HCT116 (cell line): ENCODE results near the gene RAPGEF6. TPM values are rescaled to one million over a fixed set of nuclear protein-coding genes. Genes with fewer than 3 reads are reported as not detected.

ENCODE experiments used
- ATAC-seq: fragments of 200-7000 bp; cut with Tn5 transposase; 2 replicates; pipeline ENCODE4 v1.9.1; 2020; ENCODE audit warnings: mild to moderate bottlenecking, moderate library complexity
- BruUV-seq: library from RNA; stranded (reverse); fragments of 400-500 nt; replicated peaks from 2 replicates; lab custom pipeline; 2021; lab: Mats Ljungman, UMichigan
- CTCF ChIA-PET: fragments of 300-600 bp; sonication (Branson Sonifier 250); formaldehyde crosslinking; loops from one replicate; lab custom pipeline; 2021; ENCODE audit warnings: antibody characterized with exemption; lab: Charles Lee
- POLR2A ChIA-PET: fragments of 300-600, 350-600 bp; sonication (Branson Sonifier 250); formaldehyde crosslinking; loops from one replicate; lab custom pipeline; 2021; ENCODE audit warnings: antibody characterized with exemption; lab: Charles Lee
- RAD21 ChIA-PET, 2 experiments: fragments of 300-600 bp; sonication (Branson Sonifier 250); formaldehyde crosslinking; loops; one replicate each; lab custom pipeline; 2023; ENCODE audit warnings: low total read pairs in 2 of 2; ENCODE audit not compliant: uncharacterized antibody in 2 of 2, unreplicated experiment in 2 of 2, low non-redundant PET in 1 of 2; lab: Charles Lee
- DNase-seq: peaks from one replicate; pipeline ENCODE4 v3.0.0-alpha.2; 2010; ENCODE audit warnings: low read depth, low spot score
- H2AFZ ChIP-seq: fragments of 200-600 bp; shearing (Covaris generic), sonication (generic); 2 replicates; pipeline ENCODE4 v1.6.1; 2017; ENCODE audit warnings: low read depth, mixed run types, mixed read lengths, antibody characterized with exemption, low read length; ENCODE audit not compliant: poor library complexity, severe bottlenecking
- H3K27ac ChIP-seq: 2 replicates; pipeline ENCODE4 v1.5.1; 2012; ENCODE audit warnings: low read depth, low read length
- H3K27me3 ChIP-seq: fragments of 200-600 bp; sonication (generic); 2 replicates; pipeline ENCODE4 v1.6.1; 2016; ENCODE audit warnings: mixed run types, low read length, mixed read lengths; ENCODE audit not compliant: insufficient read depth
- H3K36me3 ChIP-seq, 2 experiments: fragments of 200-500 bp in 1 of 2; fragments of 200-600 bp in 1 of 2; sonication (Bioruptor generic) in 1 of 2; sonication (generic) in 1 of 2; 2 replicates each; pipeline versions ENCODE4 v1.5.1 to v1.6.1; 2014 to 2016; ENCODE audit warnings: low read length in 2 of 2, inconsistent platforms in 1 of 2, mixed read lengths in 1 of 2, mixed run types in 1 of 2; ENCODE audit not compliant: insufficient read depth in 2 of 2, control insufficient read depth in 1 of 2
- H3K4me1 ChIP-seq, 2 experiments: fragments of 200-600 bp in 1 of 2; sonication (generic) in 1 of 2; 2 replicates each; pipeline versions ENCODE4 v1.5.1 to v1.6.1; 2012 to 2017; ENCODE audit warnings: low read length in 2 of 2, inconsistent platforms in 1 of 2, mild to moderate bottlenecking in 1 of 2, mixed read lengths in 1 of 2, mixed run types in 1 of 2, moderate library complexity in 1 of 2; ENCODE audit not compliant: insufficient read depth in 2 of 2, control insufficient read depth in 1 of 2
- H3K4me2 ChIP-seq: fragments of 200-600 bp; sonication (generic); 2 replicates; pipeline ENCODE4 v1.6.1; 2017; ENCODE audit warnings: mixed run types, low read length, mixed read lengths
- H3K4me3 ChIP-seq, 2 experiments: fragments of 200-600 bp in 1 of 2; sonication (generic) in 1 of 2; replicated peaks in 1 of 2; 2 replicates each; pipeline ENCODE4 v1.5.1; 2011 to 2016; ENCODE audit warnings: low read length in 2 of 2, control low read depth in 1 of 2, low read depth in 1 of 2, mild to moderate bottlenecking in 1 of 2, mixed read lengths in 1 of 2, mixed run types in 1 of 2
- H3K79me2 ChIP-seq: fragments of 200-600 bp; sonication (generic); 2 replicates; pipeline ENCODE4 v1.6.1; 2017; ENCODE audit warnings: mild to moderate bottlenecking, mixed run types, low read length, moderate library complexity, mixed read lengths; ENCODE audit not compliant: insufficient read depth
- H3K9ac ChIP-seq: fragments of 200-600 bp; sonication (generic); 2 replicates; pipeline ENCODE4 v1.6.1; 2016; ENCODE audit warnings: low read length, mixed read lengths
- H3K9me2 ChIP-seq: fragments of 200-600 bp; sonication (generic), shearing (Covaris generic); 2 replicates; pipeline ENCODE4 v1.6.1; 2017; ENCODE audit warnings: mixed run types, mild to moderate bottlenecking, moderate library complexity; ENCODE audit not compliant: insufficient read depth
- H3K9me3 ChIP-seq, 2 experiments: fragments of 200-500 bp in 1 of 2; fragments of 200-600 bp in 1 of 2; sonication (Bioruptor generic) in 1 of 2; sonication (generic) in 1 of 2; 2 replicates each; pipeline ENCODE4 v1.6.1; 2014 to 2017; ENCODE audit warnings: low read length in 2 of 2, mixed read lengths in 2 of 2, inconsistent platforms in 1 of 2, low read depth in 1 of 2, mild to moderate bottlenecking in 1 of 2, mixed run types in 1 of 2, moderate library complexity in 1 of 2; ENCODE audit not compliant: control insufficient read depth in 1 of 2, insufficient read depth in 1 of 2
- H4K20me1 ChIP-seq: fragments of 200-600 bp; sonication (generic), shearing (Covaris generic); 2 replicates; pipeline ENCODE4 v1.6.1; 2017; ENCODE audit warnings: mixed run types, mild to moderate bottlenecking, moderate library complexity; ENCODE audit not compliant: insufficient read depth
- CEBPB ChIP-seq: IDR thresholded peaks from 2 replicates; pipeline ENCODE4 v1.6.1; 2012; ENCODE audit warnings: low read depth
- EGR1 ChIP-seq: IDR thresholded peaks from 2 replicates; pipeline ENCODE4 v1.6.1; 2012; ENCODE audit warnings: low read depth
- ELF1 ChIP-seq: IDR thresholded peaks from 2 replicates; pipeline ENCODE4 v1.6.1; 2012; ENCODE audit warnings: low read depth, borderline replicate concordance
- FOSL1 ChIP-seq: IDR thresholded peaks from 2 replicates; pipeline ENCODE4 v1.6.1; 2012; ENCODE audit warnings: low read depth
- JUND ChIP-seq: IDR thresholded peaks from 2 replicates; pipeline ENCODE4 v1.6.1; 2012
- SP1 ChIP-seq: IDR thresholded peaks from 2 replicates; pipeline ENCODE4 v1.6.1; 2012; ENCODE audit warnings: low read depth
- SRF ChIP-seq: IDR thresholded peaks from 2 replicates; pipeline ENCODE4 v1.6.1; 2012; ENCODE audit warnings: low read depth
- YY1 ChIP-seq: IDR thresholded peaks from 2 replicates; pipeline ENCODE4 v1.6.1; 2011; ENCODE audit warnings: low read length, low read depth, moderate library complexity, mild to moderate bottlenecking; ENCODE audit not compliant: insufficient replicate concordance; ENCODE audit errors: extremely low read depth
- ZNF274 ChIP-seq: fragments of 200-500 bp; sonication (Bioruptor generic); IDR thresholded peaks from 2 replicates; pipeline ENCODE4 v1.6.1; 2014; ENCODE audit warnings: mild to moderate bottlenecking, low read depth, low read length, inconsistent platforms
- intact Hi-C: fragments of 100-400 bp; cut with micrococcal nuclease; formaldehyde crosslinking; loops from 2 replicates; pipeline ENCODE4 v1.10.0; 2022
- total RNA-seq: library from RNA; stranded (reverse); gene quantifications from one replicate; pipeline ENCODE4 v1.2.1, GENCODE V29; 2021; ENCODE audit not compliant: unreplicated experiment
- TF ChIP-seq, protein P1 (sequence below): IDR thresholded peaks from 2 replicates; pipeline ENCODE4 v1.6.1; 2012
- TF ChIP-seq, protein P2 (sequence below): IDR thresholded peaks from 2 replicates; pipeline ENCODE4 v1.6.1; 2011; ENCODE audit warnings: mild to moderate bottlenecking, low read length, moderate library complexity; ENCODE audit not compliant: insufficient replicate concordance; ENCODE audit errors: extremely low read depth
- TF ChIP-seq, protein P3 (sequence below), 3 experiments: fragments of 200-600 bp in 1 of 3; sonication (generic) in 1 of 3; IDR thresholded peaks in 2 of 3; conservative IDR thresholded peaks in 1 of 3; 2 replicates each; pipeline ENCODE4 v1.5.1; 2012 to 2017; ENCODE audit warnings: low read depth in 2 of 3, low read length in 2 of 3, antibody characterized with exemption in 1 of 3, borderline replicate concordance in 1 of 3, control low read depth in 1 of 3, mild to moderate bottlenecking in 1 of 3, mixed read lengths in 1 of 3, mixed run types in 1 of 3, moderate library complexity in 1 of 3; ENCODE audit not compliant: insufficient read depth in 1 of 3

RAPGEF6 gene
- total RNA-seq, 1 experiment from 2014 or later, result 18.4 TPM

DNA sequence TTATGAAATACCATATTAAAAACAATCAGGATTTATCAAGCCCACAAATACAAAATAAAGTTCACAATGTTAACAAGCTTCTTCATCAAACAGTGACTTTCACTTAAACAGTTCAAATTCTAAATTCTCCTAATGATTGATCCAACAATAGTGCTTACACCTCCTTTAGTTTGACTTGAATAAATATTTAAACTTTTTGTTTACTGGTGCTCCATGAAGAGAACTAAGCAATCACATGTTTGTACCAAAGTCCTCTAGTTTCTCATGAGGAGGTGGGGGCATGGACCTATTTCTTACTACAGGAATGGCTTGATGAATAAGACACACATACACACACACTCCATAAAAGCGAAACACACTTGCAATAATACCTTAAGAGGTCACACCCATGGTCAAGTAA is 95.8 kb downstream of the RAPGEF6 start:
- intact Hi-C loops, result no loop called here
- CTCF ChIA-PET, result no interaction called here

More for the DNA sequence above, 95.8 kb downstream of the RAPGEF6 start:
- no peaks in the 10 kb centered on the region for H3K79me2 ChIP-seq
- H3K27me3 ChIP-seq, result no peaks in the 10 kb centered on the region
- ChIA-PET RAD21 (no interaction called here), POLR2A (no interaction called here)
- H3K4me1 ChIP-seq, result no peaks in the 10 kb centered on the region; a peak in 1 of 4 replicates
- ATAC-seq (no peak), DNase-seq (no peak)
- H3K9ac ChIP-seq, result no peak overlapping the region
- TF ChIP-seq, protein P1, sequence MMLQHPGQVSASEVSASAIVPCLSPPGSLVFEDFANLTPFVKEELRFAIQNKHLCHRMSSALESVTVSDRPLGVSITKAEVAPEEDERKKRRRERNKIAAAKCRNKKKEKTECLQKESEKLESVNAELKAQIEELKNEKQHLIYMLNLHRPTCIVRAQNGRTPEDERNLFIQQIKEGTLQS, result no peak
- TF ChIP-seq JUND (no peak), SRF (no peak), YY1 (no peak), CEBPB (no peak), FOSL1 (no peak), ZNF274 (no peak), ELF1 (no peak), SP1 (no peak), EGR1 (no peak)
- TF ChIP-seq, protein P2, sequence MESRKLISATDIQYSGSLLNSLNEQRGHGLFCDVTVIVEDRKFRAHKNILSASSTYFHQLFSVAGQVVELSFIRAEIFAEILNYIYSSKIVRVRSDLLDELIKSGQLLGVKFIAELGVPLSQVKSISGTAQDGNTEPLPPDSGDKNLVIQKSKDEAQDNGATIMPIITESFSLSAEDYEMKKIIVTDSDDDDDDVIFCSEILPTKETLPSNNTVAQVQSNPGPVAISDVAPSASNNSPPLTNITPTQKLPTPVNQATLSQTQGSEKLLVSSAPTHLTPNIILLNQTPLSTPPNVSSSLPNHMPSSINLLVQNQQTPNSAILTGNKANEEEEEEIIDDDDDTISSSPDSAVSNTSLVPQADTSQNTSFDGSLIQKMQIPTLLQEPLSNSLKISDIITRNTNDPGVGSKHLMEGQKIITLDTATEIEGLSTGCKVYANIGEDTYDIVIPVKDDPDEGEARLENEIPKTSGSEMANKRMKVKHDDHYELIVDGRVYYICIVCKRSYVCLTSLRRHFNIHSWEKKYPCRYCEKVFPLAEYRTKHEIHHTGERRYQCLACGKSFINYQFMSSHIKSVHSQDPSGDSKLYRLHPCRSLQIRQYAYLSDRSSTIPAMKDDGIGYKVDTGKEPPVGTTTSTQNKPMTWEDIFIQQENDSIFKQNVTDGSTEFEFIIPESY, result no peak
- TF ChIP-seq, protein P3, sequence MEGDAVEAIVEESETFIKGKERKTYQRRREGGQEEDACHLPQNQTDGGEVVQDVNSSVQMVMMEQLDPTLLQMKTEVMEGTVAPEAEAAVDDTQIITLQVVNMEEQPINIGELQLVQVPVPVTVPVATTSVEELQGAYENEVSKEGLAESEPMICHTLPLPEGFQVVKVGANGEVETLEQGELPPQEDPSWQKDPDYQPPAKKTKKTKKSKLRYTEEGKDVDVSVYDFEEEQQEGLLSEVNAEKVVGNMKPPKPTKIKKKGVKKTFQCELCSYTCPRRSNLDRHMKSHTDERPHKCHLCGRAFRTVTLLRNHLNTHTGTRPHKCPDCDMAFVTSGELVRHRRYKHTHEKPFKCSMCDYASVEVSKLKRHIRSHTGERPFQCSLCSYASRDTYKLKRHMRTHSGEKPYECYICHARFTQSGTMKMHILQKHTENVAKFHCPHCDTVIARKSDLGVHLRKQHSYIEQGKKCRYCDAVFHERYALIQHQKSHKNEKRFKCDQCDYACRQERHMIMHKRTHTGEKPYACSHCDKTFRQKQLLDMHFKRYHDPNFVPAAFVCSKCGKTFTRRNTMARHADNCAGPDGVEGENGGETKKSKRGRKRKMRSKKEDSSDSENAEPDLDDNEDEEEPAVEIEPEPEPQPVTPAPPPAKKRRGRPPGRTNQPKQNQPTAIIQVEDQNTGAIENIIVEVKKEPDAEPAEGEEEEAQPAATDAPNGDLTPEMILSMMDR (IDR thresholded peaks at IDR 0.05 in 2 of 3, conservative IDR thresholded peaks at IDR 0.05 in 1 of 3; ENCODE audit: borderline replicate concordance in 1 of 3, insufficient read depth in 1 of 3, low read depth in 2 of 3, low read length in 2 of 3), result no peak
- no peak overlapping the region for H2AFZ ChIP-seq
- H3K36me3 ChIP-seq, result peaks cover 0 to 4% of the 10 kb centered on the region in 2 experiments; a peak in 1 of 4 replicates
- H3K9me3 ChIP-seq, result no peaks in the 10 kb centered on the region
- H3K4me2 ChIP-seq, result no peak overlapping the region
- H4K20me1 ChIP-seq, result no peaks in the 10 kb centered on the region
- no peak overlapping the region for H3K4me3 ChIP-seq
- no peak overlapping the region for H3K27ac ChIP-seq
- BruUV-seq, result no TSS peak
- no peaks in the 10 kb centered on the region for H3K9me2 ChIP-seq
